ENCODE measurements around the gene KRT17. TPM values are rescaled to one million over a fixed set of nuclear protein-coding genes. Genes with fewer than 3 reads are reported as not detected.

KRT17 gene
- total and polyA plus RNA-seq, 2 of the 4 experiments (the other 2 are of a cell fraction) = 2.5 to 4.6 TPM

- no peak overlapping the region for H3K27ac ChIP-seq (ENCODE audit: insufficient read depth, low read length)
- no peak overlapping the region for H3K18ac ChIP-seq (ENCODE audit: low read depth, low read length)
- H2BK15ac ChIP-seq (ENCODE audit: low read depth, low read length) = no peak overlapping the region
- H3K9me3 ChIP-seq (ENCODE audit: control insufficient read depth, insufficient read depth, low read length) = no peaks in the 10 kb centered on the region
- intact Hi-C loops (cut with micrococcal nuclease) (no loop called here), in situ Hi-C loops (cut with MboI; ENCODE audit: low sequenced_read_pairs) (no loop called here), dilution Hi-C loops (cut with HindIII; ENCODE audit: low sequenced_read_pairs, unreplicated experiment) (no loop called here)
- no peak overlapping the region for H3K4me3 ChIP-seq (ENCODE audit: insufficient read depth, low read depth, low read length)
- H2BK5ac ChIP-seq (ENCODE audit: low read depth, low read length, poor library complexity, severe bottlenecking) = no peak overlapping the region
- H2AFZ ChIP-seq (replicated peaks; ENCODE audit: low read length, poor library complexity) = no peak overlapping the region
- no peak overlapping the region for H2AK9ac ChIP-seq (replicated peaks; ENCODE audit: low read depth, low read length, poor library complexity)
- H3K79me1 ChIP-seq (ENCODE audit: low read depth in 1 of 2, low read length in 2 of 2) = no peaks in the 10 kb centered on the region
- no peak overlapping the region for H3K4ac ChIP-seq (ENCODE audit: low read depth, low read length)
- H3K4me1 ChIP-seq (ENCODE audit: control insufficient read depth, insufficient read depth, low read length) = no peaks in the 10 kb centered on the region
- H3K9ac ChIP-seq (ENCODE audit: low read depth, low read length) = no peak overlapping the region
- H3K9me1 ChIP-seq (ENCODE audit: insufficient read depth, low read length) = no peaks in the 10 kb centered on the region
- ATAC-seq (ENCODE audit: low read depth) (no peak), DNase-seq (no peak)
- ChIA-PET POLR2A (ENCODE audit: unreplicated experiment) (no interaction called here), CTCF (no interaction called here)
- no peak overlapping the region for H2BK120ac ChIP-seq (ENCODE audit: low read depth, low read length)
- H4K91ac ChIP-seq (ENCODE audit: insufficient read depth, low read depth, low read length) = no peak overlapping the region
- no peak overlapping the region for H3K56ac ChIP-seq (ENCODE audit: extremely low read depth, insufficient read depth, low read length)
- H3K14ac ChIP-seq (replicated peaks; ENCODE audit: low read depth, low read length) = no peak overlapping the region
- H3K36me3 ChIP-seq (ENCODE audit: control insufficient read depth, insufficient read depth, low read length) = no peaks in the 10 kb centered on the region
- TF ChIP-seq RCOR1 (IDR thresholded peaks at IDR 0.05; ENCODE audit: insufficient replicate concordance, low read length) = no peak
- no peak for TF ChIP-seq MAZ (IDR thresholded peaks at IDR 0.05; ENCODE audit: borderline replicate concordance, low read depth, low read length)
- no peak for TF ChIP-seq MXI1 (IDR thresholded peaks at IDR 0.05; ENCODE audit: borderline replicate concordance, low read depth, low read length)
- TF ChIP-seq USF2 (IDR thresholded peaks at IDR 0.05; ENCODE audit: low read depth, low read length) = no peak
- no peak for TF ChIP-seq SMC3 (IDR thresholded peaks at IDR 0.05; ENCODE audit: low read depth, low read length)
- no peak for TF ChIP-seq FOS (IDR thresholded peaks at IDR 0.05; ENCODE audit: low read depth, low read length)
- TF ChIP-seq ELK1 (IDR thresholded peaks at IDR 0.05; ENCODE audit: borderline replicate concordance, low read depth, low read length) = no peak
- no peak for TF ChIP-seq BHLHE40 (IDR thresholded peaks at IDR 0.05; ENCODE audit: low read depth, low read length)
- no peak for TF ChIP-seq POLR2A (IDR thresholded peaks at IDR 0.05; ENCODE audit: low read depth, low read length)
- TF ChIP-seq CEBPB (IDR thresholded peaks at IDR 0.05; ENCODE audit: low read depth, low read length) = no peak
- no peak for TF ChIP-seq RFX5 (IDR thresholded peaks at IDR 0.05; ENCODE audit: low read depth, low read length)
- TF ChIP-seq NFE2L2 (IDR thresholded peaks at IDR 0.05; ENCODE audit: low read depth, low read length) = no peak
- TF ChIP-seq MAFK (IDR thresholded peaks at IDR 0.05; ENCODE audit: low read depth, low read length) = no peak
- TF ChIP-seq CTCF (conservative IDR thresholded peaks at IDR 0.05; ENCODE audit: low read depth, low read length) = no peak
- TF ChIP-seq CHD1 (IDR thresholded peaks at IDR 0.05; ENCODE audit: low read depth, low read length) = no peak
- TF ChIP-seq RAD21 (IDR thresholded peaks at IDR 0.05; ENCODE audit: low read length) = no peak
- H4K5ac ChIP-seq (ENCODE audit: low read depth, low read length) = no peak overlapping the region
- BruUV-seq (replicated peaks) = no TSS peak
- H2BK20ac ChIP-seq (ENCODE audit: low read depth, low read length) = no peak overlapping the region
- H3K4me2 ChIP-seq (ENCODE audit: low read depth, low read length) = no peak overlapping the region
- no peak overlapping the region for H3K23ac ChIP-seq (ENCODE audit: low read depth, low read length)
- no peak overlapping the region for H4K8ac ChIP-seq (ENCODE audit: low read depth in 2 of 2, low read length in 2 of 2)
- WGBS, 2 experiments (ENCODE audit: extremely low coverage in 2 of 2, insufficient read length in 1 of 2) = 0% methylated on average over 1 of the region's 11 CpGs; no CpG with 5 or more reads in 1 of the 2 experiments
- no peak overlapping the region for H2AK5ac ChIP-seq (ENCODE audit: low read depth, low read length)
- H3K27me3 ChIP-seq (ENCODE audit: control insufficient read depth, insufficient read depth, low read length) = peaks cover 39% of the 10 kb centered on the region
- no peaks in the 10 kb centered on the region for H4K20me1 ChIP-seq (ENCODE audit: insufficient read depth, low read length)
Measured at GRCh38 chr17:41617698-41618097, 6.7 kb downstream of the KRT17 start.

Measured in IMR-90 (cell line).